Right atrium auricular region (tissue), 2 donors: ENCODE measurements around the gene C20orf141. TPM values are rescaled to one million over a fixed set of nuclear protein-coding genes. Genes with fewer than 3 reads are reported as not detected.
"Not testable (repeated sequence)": the region's sequence is repeated elsewhere in the genome, so short reads cannot be mapped to it uniquely, and the experiment has no call there.

Experiments
- DNase-seq: peaks from one replicate; pipeline ENCODE4 v3.0.0-alpha.2; 2019; ENCODE audit warnings: low spot score
- H3K27ac ChIP-seq, 2 donors: fragments of 200-600 bp; sonication (generic); 1 replicate in 1 of 2; 2 replicates in 1 of 2; pipeline ENCODE4 v1.5.1; 2016 to 2019
- H3K27me3 ChIP-seq, 2 donors: fragments of 200-600 bp; sonication (generic); one replicate each; pipeline versions ENCODE4 v1.5.1 to v1.6.0; 2017 to 2019
- H3K36me3 ChIP-seq: fragments of 200-600 bp; sonication (generic); one replicate; pipeline ENCODE4 v1.5.1; 2016
- H3K4me1 ChIP-seq, 2 donors: fragments of 200-600 bp; sonication (generic); one replicate each; pipeline versions ENCODE4 v1.5.1 to v1.6.0; 2017 to 2019
- H3K4me3 ChIP-seq, 2 donors: fragments of 200-600 bp; sonication (generic); 1 replicate in 1 of 2; 2 replicates in 1 of 2; pipeline ENCODE4 v1.5.1; 2017 to 2019; ENCODE audit warnings: mild to moderate bottlenecking in 1 of 2, moderate library complexity in 1 of 2
- H3K9me3 ChIP-seq, 2 donors: fragments of 200-600 bp; sonication (generic); one replicate each; pipeline ENCODE4 v1.5.1; 2019
- total RNA-seq, 2 donors: library from RNA; depleted of rRNA; stranded (reverse); fragments of >200 nt; gene quantifications; one replicate each; pipeline ENCODE4 v1.1.0, GENCODE V29; 2016
- TF ChIP-seq, protein P1 (sequence below), 2 donors: fragments of 200-600 bp; sonication (generic); IDR thresholded peaks; one replicate each; pipeline ENCODE4 v1.5.1; 2019; ENCODE audit warnings: antibody characterized with exemption in 2 of 2

C20orf141 gene
- total RNA-seq, 2 donors from 2014 or later: not detected

DNA sequence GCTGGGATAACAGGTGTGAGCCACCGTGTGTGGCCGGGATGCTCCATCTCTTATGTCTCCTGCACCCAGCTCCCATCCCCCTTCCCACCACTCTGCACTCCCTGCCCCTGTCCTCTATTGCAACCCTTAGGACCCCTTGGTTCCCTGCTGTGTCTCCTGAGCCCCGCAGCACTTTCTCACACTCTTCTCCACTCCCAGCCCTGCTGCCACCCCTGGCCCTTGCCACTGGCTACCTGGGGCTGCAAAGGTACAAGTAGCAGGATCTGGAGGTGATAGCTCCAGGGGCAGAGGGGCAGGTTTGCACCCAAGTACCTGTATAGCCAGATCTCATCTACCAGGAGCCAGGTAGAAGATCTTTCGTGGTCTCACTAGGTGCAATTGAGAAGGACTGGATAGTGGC is 7.8 kb upstream of the C20orf141 start:
- Histone ChIP-seq H3K9me3 (peaks cover 0 to 10% of the 10 kb centered on the region in 2 donors), H3K4me1 (no peaks in the 10 kb centered on the region), H3K4me3 (no peak overlapping the region), H3K27me3 (peaks cover 5 to 6% of the 10 kb centered on the region in 2 donors), H3K27ac (no peak overlapping the region), H3K36me3 (no peaks in the 10 kb centered on the region)
- no peak for DNase-seq
- TF ChIP-seq, protein P1, sequence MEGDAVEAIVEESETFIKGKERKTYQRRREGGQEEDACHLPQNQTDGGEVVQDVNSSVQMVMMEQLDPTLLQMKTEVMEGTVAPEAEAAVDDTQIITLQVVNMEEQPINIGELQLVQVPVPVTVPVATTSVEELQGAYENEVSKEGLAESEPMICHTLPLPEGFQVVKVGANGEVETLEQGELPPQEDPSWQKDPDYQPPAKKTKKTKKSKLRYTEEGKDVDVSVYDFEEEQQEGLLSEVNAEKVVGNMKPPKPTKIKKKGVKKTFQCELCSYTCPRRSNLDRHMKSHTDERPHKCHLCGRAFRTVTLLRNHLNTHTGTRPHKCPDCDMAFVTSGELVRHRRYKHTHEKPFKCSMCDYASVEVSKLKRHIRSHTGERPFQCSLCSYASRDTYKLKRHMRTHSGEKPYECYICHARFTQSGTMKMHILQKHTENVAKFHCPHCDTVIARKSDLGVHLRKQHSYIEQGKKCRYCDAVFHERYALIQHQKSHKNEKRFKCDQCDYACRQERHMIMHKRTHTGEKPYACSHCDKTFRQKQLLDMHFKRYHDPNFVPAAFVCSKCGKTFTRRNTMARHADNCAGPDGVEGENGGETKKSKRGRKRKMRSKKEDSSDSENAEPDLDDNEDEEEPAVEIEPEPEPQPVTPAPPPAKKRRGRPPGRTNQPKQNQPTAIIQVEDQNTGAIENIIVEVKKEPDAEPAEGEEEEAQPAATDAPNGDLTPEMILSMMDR (IDR thresholded peaks at IDR 0.05): no peak

- H3K4me3 ChIP-seq, DNase-seq, H3K27me3 ChIP-seq, H3K27ac ChIP-seq, H3K4me1 ChIP-seq, H3K36me3 ChIP-seq: not testable (repeated sequence)
- H3K9me3 ChIP-seq: peaks cover 0 to 17% of the 10 kb centered on the region in 2 donors
These were observed 6.9 kb upstream of the C20orf141 start for GRCh38 chr20:2807929-2808328.

GRCh38 chr20:2809690-2810089 is 5.1 kb upstream of the C20orf141 start:
- peaks cover 5 to 6% of the 10 kb centered on the region in 2 donors for H3K27me3 ChIP-seq
- peaks cover 0 to 17% of the 10 kb centered on the region in 2 donors for H3K9me3 ChIP-seq
- H3K27ac ChIP-seq: no peak overlapping the region
- H3K4me1 ChIP-seq: no peaks in the 10 kb centered on the region
- TF ChIP-seq, protein P1 (IDR thresholded peaks at IDR 0.05): no peak
- DNase-seq: no peak
- H3K4me3 ChIP-seq: no peak overlapping the region
- no peaks in the 10 kb centered on the region for H3K36me3 ChIP-seq

DNA sequence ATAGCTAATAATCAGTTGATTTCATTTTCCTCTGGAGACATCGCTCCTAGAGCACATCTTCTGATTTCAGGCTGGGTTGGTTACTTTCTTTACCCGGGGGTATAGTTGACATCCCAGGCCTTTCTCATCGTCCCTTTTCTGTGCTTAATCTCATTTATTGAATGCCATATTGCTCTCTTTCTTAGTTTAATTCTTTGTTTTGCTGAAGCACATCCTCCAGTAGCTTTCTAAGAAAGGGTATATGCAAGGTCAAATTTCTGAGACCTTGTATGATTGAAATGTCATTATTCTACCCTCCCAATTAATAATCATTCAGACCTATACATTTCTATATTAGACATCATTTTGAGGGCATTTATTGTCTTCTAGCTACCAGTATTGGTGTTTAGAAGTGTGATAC is 2.6 kb upstream of the C20orf141 start:
- DNase-seq: no peak
- no peak overlapping the region for H3K27ac ChIP-seq
- H3K36me3 ChIP-seq: no peaks in the 10 kb centered on the region
- no peaks in the 10 kb centered on the region for H3K4me1 ChIP-seq
- no peak overlapping the region for H3K4me3 ChIP-seq
- peaks cover 0 to 17% of the 10 kb centered on the region in 2 donors for H3K9me3 ChIP-seq
- no peaks in the 10 kb centered on the region for H3K27me3 ChIP-seq
- TF ChIP-seq, protein P1 (IDR thresholded peaks at IDR 0.05): no peak

DNA sequence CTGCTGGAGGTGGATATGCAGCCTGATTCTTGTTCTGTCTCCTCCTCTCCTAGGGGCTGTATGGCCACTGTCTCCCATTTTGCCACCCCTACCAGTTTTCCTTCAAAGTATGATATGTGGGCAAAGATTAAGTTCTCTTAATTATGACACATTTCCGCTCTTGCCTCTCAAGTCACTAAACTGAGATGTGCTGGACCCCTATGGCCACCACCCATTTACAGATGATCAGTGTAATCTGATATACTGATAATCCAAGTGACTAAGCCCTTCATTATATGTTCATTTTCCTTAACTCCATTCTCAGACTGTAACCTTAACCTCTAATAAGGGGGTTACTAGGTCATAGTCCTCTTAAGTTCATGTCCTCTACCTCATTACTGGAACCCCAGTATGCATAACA is 711 bp upstream of the C20orf141 start:
- TF ChIP-seq, protein P1 (IDR thresholded peaks at IDR 0.05): no peak
- H3K36me3 ChIP-seq: no peaks in the 10 kb centered on the region
- H3K9me3 ChIP-seq: peaks cover 0 to 17% of the 10 kb centered on the region in 2 donors
- no peaks in the 10 kb centered on the region for H3K4me1 ChIP-seq
- H3K27ac ChIP-seq: no peak overlapping the region
- DNase-seq: no peak
- no peak overlapping the region for H3K4me3 ChIP-seq
- no peaks in the 10 kb centered on the region for H3K27me3 ChIP-seq

- TF ChIP-seq, protein P1 (IDR thresholded peaks at IDR 0.05): no peak
- peaks cover 0 to under 1% of the 10 kb centered on the region in 2 donors for H3K4me1 ChIP-seq
- H3K27ac ChIP-seq: no peak overlapping the region
- H3K9me3 ChIP-seq: peaks cover 0 to 17% of the 10 kb centered on the region in 2 donors
- DNase-seq: no peak
- peaks cover 1 to 2% of the 10 kb centered on the region in 2 donors for H3K27me3 ChIP-seq
- no peak overlapping the region for H3K4me3 ChIP-seq
- H3K36me3 ChIP-seq: no peaks in the 10 kb centered on the region
These were observed 584 bp downstream of the C20orf141 start for GRCh38 chr20:2815242-2815900.
